NCI-H69 (cell line): ENCODE measurements around the gene CCDC178.
A peak's percentile ranks its signal among the peaks of the same experiment; 100 is the strongest.
"Not testable (repeated sequence)": the region's sequence is repeated elsewhere in the genome, so short reads cannot be mapped to it uniquely, and the experiment has no call there.

Source experiments
- DNase-seq: peaks from one replicate; lab custom pipeline; 2025; lab: John Stamatoyannopoulos, UW

The CCDC178 gene

DNA sequence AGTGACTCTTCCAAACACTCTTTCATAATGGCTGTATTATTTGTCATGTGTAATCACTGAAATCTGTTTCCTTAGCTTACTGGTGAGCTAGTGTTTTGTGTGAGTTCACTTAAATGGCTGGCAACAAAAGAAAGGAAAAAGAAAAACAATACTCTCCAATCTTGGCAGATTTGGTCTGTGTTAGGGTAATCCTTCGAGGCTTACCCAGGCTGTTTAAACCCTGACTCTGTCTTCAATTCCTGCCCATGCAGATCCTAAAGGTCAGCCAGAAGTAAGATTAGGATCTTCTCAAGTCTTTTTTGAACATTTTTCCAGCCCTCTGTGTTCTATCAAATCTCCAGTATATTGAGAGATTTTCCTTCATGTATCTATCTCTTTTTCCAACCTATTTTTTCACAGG is 85.3 kb downstream of the CCDC178 start:
- peak; percentile 84 for DNase-seq

DNA sequence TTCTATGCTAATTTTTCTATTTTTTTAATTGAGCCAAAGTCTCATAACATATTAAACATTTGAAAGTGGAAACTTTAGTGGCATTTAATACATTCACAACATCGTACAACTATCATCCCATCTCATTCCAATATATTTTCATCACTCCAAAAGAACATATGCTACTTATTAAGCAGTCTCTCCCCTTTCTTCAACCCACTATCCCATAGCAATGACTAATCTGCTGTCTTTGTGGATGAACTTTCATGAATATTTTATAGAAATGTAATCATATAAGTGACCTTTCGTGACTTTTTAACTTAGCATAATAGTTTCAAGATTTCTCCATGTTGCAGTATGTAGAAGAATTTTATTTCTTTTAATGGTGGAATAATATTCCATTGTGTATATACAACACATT is 90.3 kb downstream of the CCDC178 start:
- DNase-seq, result no peak

DNA sequence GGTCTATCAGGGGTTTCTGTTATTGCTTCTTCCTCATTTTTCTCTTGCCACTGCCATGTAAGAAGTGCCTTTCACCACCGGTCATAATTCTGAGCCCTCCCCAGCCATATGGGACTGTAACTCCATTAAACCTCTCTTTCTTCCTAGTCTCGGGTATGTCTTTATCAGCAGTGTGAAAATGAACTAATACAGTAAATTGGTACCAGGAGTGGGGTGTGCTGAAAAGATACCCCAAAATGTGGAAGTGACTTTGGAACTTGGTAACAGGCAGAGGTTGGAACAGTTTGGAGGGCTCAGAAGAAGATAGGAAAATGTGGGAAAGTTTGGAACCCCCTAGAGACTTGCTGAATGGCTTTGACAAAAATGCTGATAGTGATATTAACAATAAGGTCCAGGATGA is 100.8 kb downstream of the CCDC178 start:
- DNase-seq, result not testable (repeated sequence)

DNA sequence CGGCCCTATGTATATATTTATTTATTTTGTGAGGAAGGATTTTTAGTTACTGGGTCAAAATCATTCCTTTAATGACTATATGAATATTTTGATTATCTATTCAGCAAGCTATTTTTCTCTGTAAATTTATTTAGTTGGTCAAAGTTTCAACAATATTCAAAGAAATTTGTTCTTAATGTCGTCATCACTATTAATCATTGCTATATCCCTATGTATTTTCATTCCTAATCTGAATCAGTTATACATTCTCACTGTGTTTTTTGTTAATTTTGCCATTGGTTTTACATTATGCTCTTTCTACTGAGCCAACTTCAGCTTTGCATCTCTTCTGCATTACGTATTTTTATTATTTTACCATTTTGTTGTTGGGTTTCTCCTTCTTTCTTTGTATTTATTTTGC is 105.7 kb downstream of the CCDC178 start:
- DNase-seq, result no peak

DNA sequence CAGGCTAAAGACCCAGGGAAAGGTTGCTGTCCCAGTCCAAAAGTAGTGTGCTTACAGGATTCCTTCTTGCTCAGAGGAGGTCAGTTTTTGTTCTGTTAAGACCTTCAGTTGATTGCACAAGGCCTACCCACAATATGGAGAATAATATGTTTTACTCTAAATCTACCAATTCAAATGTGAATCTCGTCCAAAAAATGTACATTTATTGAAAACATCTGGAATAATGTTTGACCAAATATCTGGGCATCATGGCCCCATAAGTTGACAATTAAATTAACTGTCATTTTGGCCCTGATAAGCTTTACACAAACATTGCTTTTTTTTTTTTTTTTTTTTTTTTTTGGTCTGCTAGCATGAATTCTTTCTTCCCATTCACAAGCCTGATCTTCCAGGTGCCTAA is 109.8 kb downstream of the CCDC178 start:
- DNase-seq, result no peak

DNA sequence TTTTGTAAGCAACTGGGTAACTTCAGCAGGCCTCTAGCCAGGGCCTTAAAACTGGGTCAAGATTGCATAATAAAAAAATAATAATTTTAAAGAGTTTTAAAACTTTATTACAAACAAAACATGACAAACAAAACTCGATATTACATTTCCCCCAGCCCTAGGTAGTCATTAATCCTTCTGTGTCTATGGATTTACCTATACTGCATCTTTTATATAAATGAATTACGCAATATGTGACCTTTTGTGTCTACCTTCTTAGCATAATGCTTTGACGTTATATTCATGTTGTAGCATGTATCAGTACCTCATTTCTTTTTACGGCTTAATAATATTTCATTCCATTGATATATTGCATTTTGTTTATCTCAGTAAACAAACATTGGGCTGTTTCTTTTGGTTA is 113.5 kb downstream of the CCDC178 start:
- no peak for DNase-seq

DNA sequence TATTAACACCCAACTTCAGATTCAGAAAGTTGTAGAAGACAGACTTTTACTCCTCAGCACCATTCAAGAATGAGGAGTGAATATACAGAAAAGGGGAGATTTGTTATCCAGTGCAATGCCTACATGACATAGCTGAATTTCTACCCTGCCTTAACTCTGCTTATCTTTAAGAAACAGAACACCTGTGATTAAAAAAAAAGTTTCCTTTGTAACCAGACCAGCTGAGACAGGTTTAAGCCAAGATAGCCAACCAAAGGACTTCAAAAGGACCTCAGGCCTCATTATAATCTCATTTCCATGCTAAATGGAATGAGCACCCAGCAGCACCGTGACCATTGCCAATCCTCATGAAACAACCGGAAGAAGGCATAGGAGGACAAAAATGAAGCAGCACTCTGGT is 122.9 kb downstream of the CCDC178 start:
- DNase-seq, result no peak

DNA sequence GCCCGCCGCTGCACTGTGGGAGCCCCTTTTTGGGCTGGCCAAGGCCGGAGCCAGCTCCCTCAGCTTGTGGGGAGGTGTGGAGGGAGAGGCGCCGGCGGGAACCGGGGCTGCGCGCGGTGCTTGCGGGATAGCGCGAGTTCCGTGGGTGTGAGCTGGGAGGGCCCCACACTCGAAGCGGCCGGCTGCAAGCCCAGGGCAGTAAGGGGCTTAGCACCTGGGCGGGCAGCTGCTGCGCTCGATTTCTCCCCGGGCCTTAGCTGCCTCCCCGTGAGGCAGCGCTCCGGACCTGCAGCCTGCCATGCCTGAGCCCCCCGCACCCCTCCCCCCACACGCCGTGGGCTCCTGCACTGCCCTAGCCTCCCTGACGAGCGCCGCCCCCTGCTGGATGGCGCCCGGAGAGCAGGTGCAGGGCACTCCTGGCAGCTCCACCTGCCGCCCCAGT is 124.4 kb downstream of the CCDC178 start:
- peak; percentile 21 for DNase-seq

DNA sequence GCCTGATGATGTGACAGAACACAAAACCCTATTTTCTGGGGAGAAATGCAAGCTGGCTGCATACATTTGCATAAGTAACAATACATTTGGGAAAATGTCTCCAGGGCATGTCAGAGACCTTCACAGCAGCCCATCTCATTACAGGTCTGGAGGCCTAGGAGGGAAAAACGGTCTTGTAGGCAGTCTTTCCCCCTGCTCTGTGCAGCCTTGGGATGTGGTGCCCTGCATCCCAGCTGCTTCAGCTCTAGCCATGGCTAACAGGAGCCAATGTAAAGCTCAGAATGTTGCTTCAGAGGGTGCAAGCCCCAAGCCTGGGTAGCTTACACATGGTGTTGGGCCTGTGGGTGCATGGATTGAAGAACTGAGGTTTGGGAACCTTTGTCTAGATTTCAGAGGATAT is 133.0 kb downstream of the CCDC178 start:
- DNase-seq, result no peak

DNA sequence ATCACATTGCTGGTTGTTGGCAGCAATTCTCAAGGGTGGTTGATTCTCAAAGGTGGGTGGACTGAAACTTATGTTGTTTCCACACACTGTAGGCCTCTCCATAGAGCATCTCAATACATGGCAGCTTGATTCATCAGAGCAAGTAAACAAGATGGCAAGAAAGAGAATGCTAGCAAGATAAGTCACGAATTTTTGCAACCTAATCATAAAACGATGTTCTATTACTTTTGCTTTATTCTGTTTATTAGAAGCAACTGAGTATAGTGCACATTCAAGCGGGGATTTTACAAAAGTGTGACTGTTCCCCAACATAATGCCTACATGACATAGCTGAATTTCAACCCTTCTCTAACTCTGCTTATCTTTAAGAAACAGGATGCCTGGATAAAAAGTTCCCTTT is 136.2 kb downstream of the CCDC178 start:
- DNase-seq, result no peak

DNA sequence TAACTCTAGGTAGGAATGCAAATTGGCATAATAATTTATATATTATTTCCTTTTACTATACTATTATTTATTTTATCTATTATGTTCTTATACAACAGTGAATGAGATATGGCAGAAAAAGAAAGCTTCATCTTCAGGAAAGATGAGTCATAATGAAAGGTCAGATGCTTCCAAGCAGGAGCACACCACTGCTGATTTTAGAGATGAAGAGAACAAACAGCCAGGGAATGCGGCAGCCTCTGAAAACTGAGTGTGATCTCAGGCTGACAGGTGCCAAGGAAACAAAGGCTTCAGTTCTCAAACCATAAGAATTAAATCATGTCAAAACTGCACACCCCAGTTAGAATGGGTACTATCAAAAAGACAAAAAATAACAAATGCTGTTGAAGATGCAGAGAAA is 149.0 kb downstream of the CCDC178 start:
- DNase-seq, result peak; percentile 56

DNA sequence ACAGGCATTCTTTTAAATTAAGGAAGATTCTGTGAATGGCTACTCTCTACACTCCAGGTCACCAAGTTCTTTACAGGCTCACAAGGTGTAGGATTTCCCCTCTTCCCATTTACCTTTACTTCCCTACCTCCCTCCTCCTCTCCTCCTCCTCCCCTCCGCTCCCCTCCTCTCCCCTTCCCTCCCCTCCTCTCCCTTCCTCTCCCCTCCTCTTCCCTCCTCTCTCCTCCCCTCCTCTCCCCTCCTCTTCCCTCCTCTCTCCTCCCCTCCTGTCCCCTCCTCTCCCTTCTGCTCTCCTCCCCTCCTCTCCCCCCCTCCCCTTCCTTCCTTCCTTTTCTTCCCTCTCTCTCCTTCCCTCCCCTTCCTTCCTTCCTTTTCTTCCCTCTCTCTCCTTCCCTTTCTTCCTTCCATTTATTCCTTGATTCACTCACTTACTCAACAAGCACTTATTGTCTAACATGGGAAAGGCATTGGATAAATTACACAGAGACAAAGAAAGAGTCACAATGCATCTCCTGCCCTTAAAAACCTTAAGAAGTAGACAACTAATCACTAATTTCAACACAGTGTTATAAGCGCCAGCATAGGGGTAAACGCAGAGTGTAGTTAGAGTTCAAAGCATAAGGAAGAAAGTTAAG is 152.3 kb downstream of the CCDC178 start:
- DNase-seq, result peak; percentile 40

DNA sequence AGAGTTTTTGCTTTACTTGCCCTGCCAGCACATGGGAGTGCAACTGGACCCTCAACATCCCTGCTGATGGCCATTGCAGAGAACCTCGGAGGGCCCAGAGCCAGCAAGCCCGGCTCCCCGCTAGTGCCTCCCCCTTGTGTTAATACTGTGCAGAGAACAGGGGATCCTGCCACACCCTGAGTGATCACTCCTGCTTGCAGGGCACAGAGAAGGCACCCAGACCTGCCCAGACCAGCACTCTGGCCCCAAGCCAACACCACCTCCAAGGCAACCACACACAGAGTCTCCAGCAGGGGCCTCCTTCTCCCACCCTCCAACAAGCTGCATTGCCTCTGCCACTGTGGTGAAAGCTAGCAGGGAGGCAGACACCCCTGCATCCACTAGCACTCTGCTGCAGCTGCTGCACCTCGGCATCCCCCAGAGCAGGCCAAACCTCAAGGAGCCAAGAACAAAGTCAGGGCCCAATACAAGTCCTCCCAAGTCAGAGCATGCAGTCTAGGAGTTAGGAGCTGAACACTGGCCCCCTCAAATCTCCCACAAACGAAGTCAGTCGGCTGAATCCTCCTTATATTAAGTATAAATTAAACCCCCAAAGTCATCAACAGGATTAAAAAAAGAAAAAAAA is 157.7 kb downstream of the CCDC178 start:
- peak; percentile 72 for DNase-seq

DNA sequence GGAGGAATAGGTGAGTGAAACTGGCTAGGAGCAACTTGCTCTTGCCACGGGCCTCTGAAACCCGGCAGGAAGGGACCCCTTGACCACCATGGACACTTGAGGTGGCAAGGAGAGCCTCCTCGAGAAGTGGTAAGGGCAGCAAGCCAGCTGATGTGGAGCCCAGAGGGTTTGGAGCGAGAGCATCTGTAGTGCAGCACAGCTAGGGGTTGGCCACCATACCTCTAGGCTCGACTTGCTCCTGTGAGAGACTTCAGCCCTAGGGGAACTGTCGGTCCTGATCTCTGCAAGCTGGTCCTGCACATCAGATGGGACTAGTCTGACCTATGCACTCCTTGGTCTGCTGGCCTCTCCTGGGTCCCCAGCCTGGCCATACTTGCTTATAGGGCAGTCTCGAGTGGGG is 158.4 kb downstream of the CCDC178 start:
- DNase-seq, result no peak

DNA sequence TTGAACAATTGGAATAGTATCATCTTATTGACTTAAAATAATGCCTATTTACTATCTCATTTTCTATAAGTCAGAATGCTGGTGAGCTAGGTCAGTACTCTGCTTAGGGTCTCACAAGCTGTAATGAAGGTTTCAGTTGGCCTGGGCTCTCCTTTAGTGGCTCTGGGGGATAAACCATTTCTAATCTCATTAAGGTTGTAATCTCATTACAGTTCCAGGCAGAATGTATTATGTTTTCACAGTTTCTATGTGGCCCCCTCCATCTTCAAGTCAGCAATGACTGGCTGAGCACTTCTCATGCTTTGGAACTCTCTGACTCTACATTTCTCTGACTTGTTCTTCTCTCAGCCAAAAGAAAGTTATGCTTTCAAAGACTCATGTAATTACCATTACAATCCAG is 163.1 kb downstream of the CCDC178 start:
- DNase-seq, result no peak

DNA sequence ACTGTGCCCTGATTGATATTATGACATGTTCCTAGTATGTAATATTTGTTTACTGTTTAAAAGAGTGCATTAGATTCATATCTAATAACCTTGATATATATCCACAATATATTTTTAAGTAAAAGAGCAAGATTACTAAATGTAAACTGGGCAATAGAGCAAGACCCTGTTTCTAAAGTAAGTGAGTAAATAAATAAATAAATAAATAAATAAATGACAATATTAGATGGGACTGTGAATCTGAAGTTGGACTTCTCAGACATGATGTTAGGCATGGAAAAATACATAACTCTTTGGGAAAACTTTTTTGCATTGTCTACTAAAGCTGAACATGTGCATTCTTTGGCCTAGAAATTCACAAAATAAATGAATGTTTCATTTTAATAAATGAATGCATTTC is 164.7 kb downstream of the CCDC178 start:
- no peak for DNase-seq

DNA sequence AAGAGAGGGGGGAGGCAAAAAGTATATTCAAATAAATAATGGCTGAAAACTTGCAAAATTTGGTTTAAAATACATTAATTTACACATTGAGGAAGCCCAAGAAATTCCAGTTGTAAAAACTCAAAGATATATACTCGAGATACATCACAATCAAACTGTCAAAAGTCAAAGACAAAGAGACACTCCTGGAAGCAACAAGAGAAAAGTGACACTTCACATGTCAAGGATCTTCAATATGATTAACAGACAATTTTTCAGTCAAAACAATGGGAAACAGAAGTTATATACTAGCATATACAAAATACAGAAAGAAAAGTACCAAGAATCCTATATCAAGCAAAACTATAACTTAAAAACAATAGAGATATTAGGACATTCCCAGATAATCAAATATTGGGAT is 170.2 kb downstream of the CCDC178 start:
- no peak for DNase-seq

DNA sequence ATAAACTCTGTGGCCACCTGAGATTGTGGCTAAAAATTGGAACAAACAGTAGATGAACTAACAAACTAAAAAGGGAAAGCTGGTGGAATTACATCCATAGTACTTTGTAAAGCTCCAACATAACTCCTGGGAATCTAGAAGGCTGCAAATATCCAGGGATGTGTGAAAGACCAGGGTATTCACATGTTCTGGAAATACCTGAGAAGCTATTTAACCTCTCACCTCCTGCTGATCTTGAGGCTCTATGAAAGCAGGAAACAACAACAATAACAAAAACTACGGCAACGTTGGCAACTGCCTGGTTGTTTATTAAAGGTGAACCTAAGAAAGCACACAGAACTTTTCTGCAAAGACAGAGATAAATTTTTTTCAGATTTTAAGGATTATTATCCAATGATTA is 171.3 kb downstream of the CCDC178 start:
- no peak for DNase-seq

DNA sequence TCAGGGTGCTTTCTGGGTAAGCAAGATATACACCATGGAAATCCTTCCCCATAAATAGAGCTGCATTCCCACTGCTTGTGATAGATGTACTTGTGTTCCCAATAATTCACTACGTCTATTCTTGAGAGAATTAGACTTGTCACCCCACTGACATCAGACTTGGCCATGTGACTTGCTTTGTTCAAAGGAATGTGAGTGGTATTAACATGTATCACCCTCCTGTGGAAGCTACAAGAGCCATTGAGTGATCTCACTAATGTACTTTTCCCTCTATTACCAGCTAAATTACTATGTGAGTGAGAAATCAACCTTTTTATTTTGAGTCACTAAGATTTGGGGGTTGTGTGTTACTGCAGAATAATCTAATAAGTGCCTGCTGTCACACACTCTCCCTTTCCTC is 176.0 kb downstream of the CCDC178 start:
- DNase-seq, result no peak

DNA sequence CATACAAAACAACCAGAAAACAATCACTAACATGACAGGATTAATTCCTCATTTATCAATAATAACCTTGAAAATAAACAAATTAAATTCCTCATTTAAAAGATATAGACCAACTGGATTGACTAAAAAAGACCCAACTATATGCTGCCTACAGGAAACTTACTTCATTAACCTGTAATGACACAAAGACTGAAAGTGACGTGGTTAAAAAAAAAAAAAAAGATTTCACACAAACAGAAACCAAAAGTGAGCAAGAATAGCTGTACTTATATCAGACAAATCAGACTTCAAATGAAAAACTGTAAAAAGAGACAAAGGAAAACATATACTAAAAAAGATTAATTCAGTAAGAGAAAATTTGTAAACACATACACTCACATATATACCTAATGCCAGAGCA is 201.2 kb downstream of the CCDC178 start:
- DNase-seq, result no peak

DNA sequence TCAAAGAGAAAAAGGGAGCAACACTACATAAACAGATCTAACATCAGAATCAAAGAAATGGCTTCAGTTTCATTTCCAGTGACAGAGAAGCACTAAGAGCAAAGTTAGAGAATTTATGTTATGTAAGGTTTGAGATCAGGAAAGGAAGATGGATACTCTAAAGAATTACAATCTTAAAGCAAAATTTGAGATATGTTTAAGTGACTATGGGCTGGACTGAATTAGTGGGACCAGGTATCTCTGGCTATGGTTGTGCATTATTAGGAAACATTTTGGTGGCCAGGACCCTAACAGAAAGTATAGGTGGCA is 208.2 kb downstream of the CCDC178 start:
- no peak for DNase-seq

DNA sequence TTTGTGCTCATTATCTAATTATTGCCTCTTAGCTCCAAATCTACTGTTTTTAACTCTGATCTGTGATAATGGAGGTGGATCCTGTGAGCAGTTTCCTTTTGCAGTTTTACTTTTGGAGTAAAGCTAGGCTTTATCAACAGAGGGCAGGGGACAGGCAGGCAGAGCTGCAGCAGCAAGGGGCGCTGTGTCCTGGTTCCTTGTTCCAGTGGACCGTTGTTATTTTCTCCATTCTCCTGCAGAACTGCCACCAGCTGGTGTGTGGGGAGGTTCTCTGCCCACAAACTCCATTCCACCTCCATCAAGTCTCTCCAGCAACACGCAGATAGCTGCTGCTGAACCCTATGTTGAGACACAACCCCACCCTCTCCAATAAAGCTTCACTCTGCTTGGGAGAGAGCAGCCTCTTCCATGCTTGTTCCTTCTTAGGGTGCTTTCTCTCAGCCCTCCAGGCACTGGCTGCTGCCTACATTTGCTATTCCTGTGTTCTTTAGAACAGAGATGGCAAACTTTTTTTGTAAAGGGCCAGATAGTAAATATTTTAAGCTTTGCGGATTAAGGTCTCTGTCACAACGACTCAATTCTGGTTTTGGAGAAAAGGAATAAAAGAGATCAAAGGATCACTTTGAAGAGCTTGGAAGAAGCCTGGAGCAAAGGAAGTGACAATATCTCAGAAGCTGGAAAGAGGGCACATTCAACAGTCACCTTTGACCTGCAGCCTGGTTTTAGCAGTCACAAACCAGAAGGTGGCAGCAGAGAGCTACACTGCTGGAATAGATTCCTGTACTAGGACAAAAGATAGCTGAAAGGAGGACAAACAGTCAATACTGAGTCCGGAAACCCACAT is 208.8 kb downstream of the CCDC178 start:
- peak; percentile 96 for DNase-seq

DNA sequence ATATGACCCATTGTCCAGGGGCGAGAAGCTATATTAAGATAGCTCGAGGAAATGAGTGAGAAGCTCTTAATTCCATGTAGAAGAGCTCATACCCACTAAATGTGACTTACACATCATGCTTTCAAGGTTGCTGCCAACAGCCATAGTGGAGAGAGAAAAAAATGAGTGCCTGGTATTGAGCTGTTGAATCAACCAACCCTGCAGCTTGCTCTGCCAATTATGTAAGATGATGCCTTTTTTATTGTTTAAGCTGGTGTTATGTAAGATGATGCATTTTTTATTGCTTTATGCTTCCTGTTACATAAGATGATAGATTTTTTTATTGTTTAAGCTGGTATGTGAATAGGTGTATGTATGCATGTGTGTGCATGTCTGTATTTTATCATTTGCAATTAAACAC is 228.2 kb downstream of the CCDC178 start:
- peak; percentile 93 for DNase-seq
